Measurements from ENCODE around the gene TMEM258. TPM values are rescaled to one million over a fixed set of nuclear protein-coding genes. Genes with fewer than 3 reads are reported as not detected.

The TMEM258 gene
- total and polyA plus RNA-seq, 2 experiments from 2014 or later: 71.3 to 519 TPM

GRCh38 chr11:61746442-61747191, 45.8 kb downstream of the TMEM258 start:
- H3K4me3 ChIP-seq: no peak overlapping the region
- no peak for TF ChIP-seq POLR2AphosphoS5 (IDR thresholded peaks at IDR 0.05; ENCODE audit: low read depth)
- no peak for TF ChIP-seq CTCF (conservative IDR thresholded peaks at IDR 0.05; ENCODE audit: low read depth in 2 of 2)
- TF ChIP-seq EZH2phosphoT487 (IDR thresholded peaks at IDR 0.05; ENCODE audit: unreplicated experiment): no peak
- TF ChIP-seq ZNF331 (CRISPR knock-in tag; IDR thresholded peaks at IDR 0.05; ENCODE audit: low read depth): no peak
- no peak for TF ChIP-seq CREB1 (CRISPR knock-in tag; IDR thresholded peaks at IDR 0.05; ENCODE audit: low read depth)
- TF ChIP-seq JUNB (IDR thresholded peaks at IDR 0.05; ENCODE audit: unreplicated experiment): no peak
- no peak for TF ChIP-seq ZNF114 (CRISPR knock-in tag; IDR thresholded peaks at IDR 0.05)
- TF ChIP-seq STAT1 (IDR thresholded peaks at IDR 0.05; ENCODE audit: unreplicated experiment): no peak
- no peak for TF ChIP-seq REST (IDR thresholded peaks at IDR 0.05; ENCODE audit: unreplicated experiment)
- TF ChIP-seq NANOG (IDR thresholded peaks at IDR 0.05; ENCODE audit: borderline replicate concordance): no peak
- TF ChIP-seq ZNF462 (CRISPR knock-in tag; IDR thresholded peaks at IDR 0.05): no peak
- no peak for TF ChIP-seq EZH2 (IDR thresholded peaks at IDR 0.05; ENCODE audit: low read depth, unreplicated experiment)
- no peak for TF ChIP-seq ETS1 (IDR thresholded peaks at IDR 0.05)
- no peak overlapping the region for H3K4me2 ChIP-seq
- H3K79me2 ChIP-seq (replicated peaks; ENCODE audit: insufficient read depth): no peaks in the 10 kb centered on the region
- peaks cover 4% of the 10 kb centered on the region; the same call in 2 of the 3 replicates for H3K36me3 Mint-ChIP-seq (ENCODE audit: low read depth)
- H3K27me3 Mint-ChIP-seq (ENCODE audit: insufficient read depth, low read depth, poor library complexity): peaks cover 18% of the 10 kb centered on the region
- H3K9me2 ChIP-seq (ENCODE audit: insufficient read depth): no peaks in the 10 kb centered on the region
- no peak overlapping the region for H2AFZ ChIP-seq
- H3K27me3 ChIP-seq (ENCODE audit: insufficient read depth): peaks cover 10% of the 10 kb centered on the region; the same call in 1 of the 2 replicates
- no peak overlapping the region for H3K4me3 Mint-ChIP-seq
- H3F3A ChIP-seq (replicated peaks; ENCODE audit: low read depth): 0 out of 2 replicates have a peak, but pooled peaks cover 4% of the 10 kb centered on the region
- H3K4me1 Mint-ChIP-seq: peaks cover 14% of the 10 kb centered on the region
- H3K36me3 ChIP-seq (ENCODE audit: insufficient read depth): no peaks in the 10 kb centered on the region
- peak overlapping the region; percentile 69; the same call in 1 of the 2 replicates for H3K27ac Mint-ChIP-seq
- DNase-seq (ENCODE audit: low spot score) (no peak), ATAC-seq (no peak)
- peaks cover 11% of the 10 kb centered on the region for H3K4me1 ChIP-seq (ENCODE audit: insufficient read depth)
- no peaks in the 10 kb centered on the region; the same call in 1 of the 2 replicates for H4K20me1 ChIP-seq (replicated peaks; ENCODE audit: insufficient read depth)
- H3K9me3 Mint-ChIP-seq: no peaks in the 10 kb centered on the region
- no peak overlapping the region for H3K27ac ChIP-seq (ENCODE audit: low read depth)

All from GM23338 (cell line).